NCI-H2081 treated with DMSO at 0.1 percent for 48 hours (cell line): ENCODE measurements around the gene FRMD5.

Source experiments
- DNase-seq: peaks from one replicate; lab custom pipeline; 2025; lab: John Stamatoyannopoulos, UW

FRMD5 gene

DNA sequence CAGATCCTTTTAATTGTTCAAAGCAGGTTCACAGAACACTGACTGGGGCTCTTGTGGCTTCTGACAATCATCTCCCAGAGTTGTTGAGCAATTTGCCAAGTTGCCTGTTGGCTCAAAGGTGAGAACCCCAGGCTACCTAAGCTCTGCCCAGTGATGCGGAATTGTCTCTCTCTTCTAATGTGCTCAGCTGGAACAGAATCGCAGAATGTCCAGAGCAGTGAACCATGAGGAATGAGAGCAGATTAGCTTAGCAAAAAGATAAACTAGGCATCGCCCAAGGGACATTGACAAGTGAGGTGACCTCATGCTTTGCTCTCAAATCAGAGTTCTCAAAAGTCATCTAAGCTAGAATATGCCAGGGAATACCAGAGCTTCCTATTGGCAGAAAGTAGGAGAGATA lies 220.2 kb downstream of the FRMD5 start:
- DNase-seq, result no peak

DNA sequence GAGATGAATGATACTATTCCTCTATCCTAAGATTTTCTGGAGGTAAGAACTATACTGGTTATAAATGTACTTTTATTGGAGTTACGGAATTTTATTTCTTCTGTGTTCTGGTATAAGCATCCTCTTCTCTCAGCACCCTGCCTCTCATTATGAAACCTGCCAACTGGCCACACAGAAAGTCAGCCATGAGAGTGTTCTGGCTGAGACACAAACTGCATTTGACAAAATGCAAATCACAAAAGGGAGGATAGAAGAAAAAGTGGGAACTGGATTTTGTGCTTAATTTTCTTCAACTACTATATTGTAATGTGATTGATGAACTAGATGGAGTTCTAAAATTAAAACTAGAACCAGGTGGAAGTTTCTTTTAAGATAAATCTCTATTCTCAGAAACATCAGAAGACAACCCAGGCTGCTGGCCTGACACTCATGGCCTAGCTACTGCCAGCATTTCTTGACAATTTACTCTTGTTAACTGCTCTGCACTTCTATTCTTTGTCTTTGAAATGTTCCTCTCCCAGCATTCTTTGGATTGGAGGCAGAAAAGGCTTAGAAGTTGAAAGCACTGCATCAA lies 225.2 kb downstream of the FRMD5 start:
- DNase-seq, result no peak

DNA sequence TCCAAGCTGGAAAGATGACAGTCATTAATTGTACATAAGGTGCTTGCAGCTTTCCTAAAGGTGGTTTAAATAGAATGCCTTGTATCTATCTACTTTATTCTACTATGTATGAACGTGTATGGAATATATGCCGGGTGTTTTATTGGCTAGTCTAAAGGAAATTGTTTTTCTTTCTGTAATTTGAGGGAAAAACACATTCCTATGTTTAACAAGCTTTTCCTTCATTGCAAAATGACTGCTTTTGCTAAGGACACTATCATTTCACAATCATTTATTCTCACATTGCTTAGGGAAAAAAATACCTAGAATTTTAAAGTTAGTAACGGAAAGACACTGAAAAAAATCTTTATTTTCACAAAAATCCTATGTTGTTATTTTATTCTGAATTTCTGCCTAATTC lies 226.5 kb downstream of the FRMD5 start:
- DNase-seq, result no peak

DNA sequence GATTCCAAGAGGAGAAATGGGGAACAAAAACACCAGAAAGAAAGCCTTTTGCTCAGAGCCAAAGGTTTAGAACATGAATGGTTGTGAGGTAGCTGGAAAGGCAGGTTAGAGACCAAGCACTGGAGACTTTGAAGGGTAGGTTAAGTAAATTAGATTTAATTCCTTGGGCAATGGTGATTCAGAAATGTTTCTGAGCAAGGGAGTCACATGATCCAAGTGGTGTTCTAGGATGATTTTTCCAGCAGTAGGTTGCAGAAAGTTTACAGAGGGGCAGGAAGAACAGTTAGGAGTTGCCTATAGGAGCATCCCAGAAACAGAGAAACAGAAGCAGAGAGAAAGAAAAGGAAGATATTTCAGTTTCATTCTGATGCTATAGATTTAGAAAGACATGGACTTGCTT lies 228.4 kb downstream of the FRMD5 start:
- DNase-seq, result no peak

DNA sequence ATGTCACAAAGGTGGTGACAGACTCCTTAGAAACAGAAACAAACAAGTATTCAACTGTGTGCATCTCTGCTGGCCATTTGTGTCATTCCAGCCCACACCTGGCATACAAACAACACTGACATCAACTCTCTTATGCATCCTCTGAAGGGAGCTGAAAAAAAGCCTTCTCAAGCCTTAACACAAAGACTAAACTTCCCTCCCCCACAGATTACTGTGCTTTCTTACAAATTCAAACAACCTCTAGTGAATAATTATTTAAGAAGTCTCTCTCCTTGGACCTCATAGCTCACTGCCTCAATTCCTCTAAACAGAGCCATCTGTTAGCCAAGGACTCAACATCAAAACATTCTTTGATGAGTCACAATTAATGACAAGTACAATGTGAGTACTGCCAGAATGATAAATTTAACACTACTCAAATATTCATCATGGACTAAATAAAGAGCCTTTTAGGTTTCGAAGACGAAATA lies 236.2 kb downstream of the FRMD5 start:
- no peak for DNase-seq

DNA sequence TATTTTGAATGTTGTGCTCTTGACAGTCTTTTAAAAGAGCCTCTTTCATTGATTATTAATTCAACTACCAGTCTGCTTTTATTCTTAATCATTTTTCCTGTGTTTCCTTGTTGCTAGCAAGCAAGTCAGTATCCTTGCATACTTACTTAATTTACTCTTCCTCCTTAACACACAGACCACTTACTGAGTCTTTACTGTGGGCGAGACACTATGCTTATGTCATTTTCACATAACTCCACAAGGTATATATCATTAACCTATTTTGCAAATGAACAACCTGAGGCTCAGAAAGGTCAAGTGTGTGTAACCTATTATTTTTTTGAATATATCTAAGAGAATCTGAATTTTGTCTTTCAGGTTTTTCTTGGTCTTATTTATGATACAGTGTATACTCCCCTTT lies 237.3 kb downstream of the FRMD5 start:
- DNase-seq, result no peak

DNA sequence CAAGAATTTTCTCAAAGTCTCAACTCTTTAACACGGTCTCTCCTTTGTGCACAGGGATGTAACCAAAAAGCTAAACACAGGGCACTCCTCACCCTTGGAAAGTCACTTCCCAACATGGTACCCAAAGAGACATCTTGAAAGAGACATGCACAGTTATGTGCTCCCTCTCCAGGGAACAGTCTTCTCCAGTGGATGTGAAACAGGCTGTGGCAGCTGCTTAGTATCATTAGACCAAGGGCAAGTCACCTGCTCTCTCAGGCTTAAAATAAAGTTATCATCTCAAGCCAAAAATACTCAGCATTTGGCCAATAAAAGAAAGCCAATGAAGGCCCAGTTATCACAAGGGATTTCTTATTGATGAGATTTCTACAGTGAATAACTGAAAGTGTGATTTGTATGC lies 239.9 kb downstream of the FRMD5 start:
- DNase-seq, result no peak

DNA sequence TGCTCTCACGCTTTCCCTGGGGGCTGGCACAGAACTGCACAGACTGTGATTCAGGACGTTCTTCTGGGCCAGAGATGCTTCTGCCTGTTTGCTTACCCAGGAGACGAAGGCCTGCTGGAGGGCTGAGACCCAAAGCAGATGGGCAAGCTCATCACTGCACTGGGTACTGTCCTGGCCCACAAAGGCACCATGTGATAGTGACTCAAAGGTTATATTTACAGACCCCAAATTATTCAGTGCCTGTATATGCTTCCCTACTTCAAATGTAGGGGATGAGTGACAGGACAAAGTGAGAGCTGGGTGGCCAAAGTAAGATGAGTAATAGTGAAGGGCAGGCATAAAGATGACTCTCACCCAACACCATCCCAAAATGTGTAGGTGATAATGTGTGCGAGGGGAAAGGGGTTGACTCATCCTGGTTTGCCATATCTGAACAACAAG lies 240.9 kb downstream of the FRMD5 start:
- no peak for DNase-seq

DNA sequence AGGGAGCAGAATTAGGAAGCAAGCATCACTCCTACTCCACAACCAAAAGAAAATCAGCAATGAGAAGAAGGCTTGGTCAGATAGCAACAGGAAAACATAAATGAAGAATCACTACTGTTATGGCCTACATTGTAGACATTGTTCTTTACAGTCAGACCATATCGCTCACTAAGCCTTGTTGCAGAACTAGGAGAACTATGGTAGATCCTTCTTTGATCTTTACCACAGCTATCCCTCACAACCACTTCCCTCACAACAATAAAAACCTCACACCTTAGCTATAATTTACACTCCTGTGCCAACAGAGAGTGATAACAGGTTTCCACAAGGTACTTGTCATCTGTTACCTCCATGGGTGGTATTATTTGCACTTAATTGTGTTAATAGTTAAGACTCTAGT lies 241.7 kb downstream of the FRMD5 start:
- no peak for DNase-seq

DNA sequence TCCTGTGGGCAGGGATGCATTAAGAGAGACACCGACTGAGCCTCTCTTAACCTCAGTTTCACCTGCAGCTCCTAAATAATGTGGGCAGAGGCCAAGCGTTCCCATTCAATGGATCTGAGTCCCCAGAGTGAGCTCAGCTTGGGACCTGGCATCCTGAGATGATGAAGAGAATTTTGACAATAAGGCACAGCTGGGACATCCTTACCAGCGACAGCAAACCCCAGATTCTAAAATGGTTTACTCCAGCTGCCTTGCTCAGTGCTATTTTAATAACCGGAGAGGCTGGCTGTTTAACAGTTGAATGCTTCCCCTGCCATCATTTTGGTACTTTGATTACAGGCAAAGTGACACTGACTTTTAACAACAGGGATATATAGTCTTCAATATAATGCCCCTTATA lies 244.5 kb downstream of the FRMD5 start:
- no peak for DNase-seq

DNA sequence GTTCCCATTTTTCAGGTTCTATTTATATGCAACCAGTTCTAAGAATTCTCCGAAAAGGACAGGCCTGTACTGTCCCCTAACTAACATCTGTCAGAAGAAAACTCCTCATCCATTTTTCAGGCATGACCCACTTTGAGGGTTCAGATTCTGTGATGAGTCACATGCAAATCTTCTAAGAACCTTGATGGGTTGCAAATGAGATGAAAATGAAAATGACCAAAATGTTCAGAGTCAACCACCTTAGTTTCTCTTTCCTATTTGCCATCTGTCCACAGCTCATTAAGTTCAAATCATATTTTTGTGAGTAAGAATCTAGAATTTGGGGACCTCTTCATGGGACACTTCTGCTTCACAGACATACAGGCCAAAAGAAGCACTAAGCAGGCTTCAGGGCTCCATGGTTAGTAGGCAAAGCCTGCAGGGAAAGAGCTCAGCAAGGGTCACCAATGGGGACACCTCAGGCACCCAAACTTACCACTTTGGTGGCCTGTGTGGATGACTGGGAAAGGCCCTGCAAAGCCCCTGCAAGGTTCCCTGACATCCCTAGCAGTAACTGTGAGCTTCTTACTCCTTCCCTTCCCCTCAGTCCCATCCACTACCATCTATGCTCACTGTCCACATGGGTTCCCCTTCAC lies 246.3 kb downstream of the FRMD5 start:
- DNase-seq, result no peak

DNA sequence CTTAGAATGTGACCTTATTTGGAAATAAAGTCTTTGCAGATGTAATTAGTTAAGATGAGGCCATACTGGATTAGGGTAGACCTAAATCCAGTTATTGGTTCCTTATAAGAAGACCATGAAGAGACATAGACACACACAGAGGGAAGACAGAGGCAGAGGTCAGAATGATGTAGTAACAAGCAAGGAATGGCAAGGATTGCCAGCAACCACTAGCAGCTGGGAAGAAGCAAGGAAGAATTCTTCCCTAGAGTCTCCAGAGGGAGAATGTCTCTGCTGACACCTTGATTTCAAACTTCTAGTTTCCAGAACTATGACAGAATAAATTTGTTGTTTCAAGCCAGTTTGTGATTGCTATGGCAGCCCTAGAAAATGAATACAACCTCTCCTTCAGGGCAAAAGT lies 251.6 kb downstream of the FRMD5 start:
- no peak for DNase-seq

DNA sequence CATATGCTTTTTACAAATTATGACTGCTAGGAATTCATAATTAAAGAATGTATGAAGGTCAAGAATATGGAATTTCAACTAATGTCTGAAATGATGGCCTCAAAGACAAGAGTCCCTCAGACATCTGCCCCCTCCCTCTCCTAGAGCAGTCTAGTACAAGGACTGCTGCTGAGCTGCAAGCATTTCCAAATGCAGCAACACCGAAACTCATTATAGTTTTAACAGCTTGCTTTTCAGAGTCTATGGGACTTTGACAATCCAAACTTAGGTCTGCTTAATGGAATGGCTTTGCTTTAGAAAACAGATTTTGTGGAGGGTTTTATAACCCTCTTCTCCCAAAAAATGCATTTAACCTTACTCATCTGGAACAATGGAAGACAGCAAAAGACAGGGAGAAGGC lies 252.9 kb downstream of the FRMD5 start:
- DNase-seq, result no peak

DNA sequence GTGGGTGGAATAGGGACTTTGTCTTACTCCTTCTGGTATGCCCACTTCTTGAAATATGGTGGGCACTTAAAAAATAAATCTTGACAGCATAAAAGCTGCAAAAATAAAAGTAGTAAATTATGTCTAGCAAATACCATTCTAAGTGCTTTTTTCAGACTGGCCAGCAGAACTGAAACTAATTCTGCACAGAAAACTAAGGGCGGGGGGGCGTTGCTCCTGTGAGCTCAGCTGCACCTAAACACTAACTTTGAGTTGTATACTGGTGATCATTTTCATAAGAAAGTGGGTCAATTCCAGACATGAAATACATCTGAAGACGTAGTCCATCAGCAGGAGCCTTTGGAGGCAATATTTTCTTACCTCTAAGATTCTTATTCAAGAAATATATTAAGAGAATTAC lies 253.5 kb downstream of the FRMD5 start:
- DNase-seq, result no peak

DNA sequence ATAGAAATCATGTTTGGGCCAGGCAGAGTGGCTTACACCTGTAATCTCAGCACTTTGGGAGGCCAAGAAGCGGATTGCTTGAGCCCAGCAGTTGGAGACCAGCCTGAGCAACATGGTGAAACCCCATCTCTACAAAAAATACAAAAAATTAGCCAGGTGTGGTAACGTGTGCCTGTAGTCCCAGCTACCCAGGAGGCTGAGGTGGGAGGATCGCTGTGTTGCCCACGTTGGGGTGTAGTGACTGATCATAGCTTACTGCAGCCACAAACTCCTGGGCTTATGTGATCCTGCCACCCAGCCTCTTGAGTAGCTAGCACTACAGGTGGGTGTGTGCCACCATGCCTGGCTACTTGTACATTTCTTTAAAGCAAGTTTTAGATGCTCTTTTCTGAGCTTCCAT lies 254.0 kb downstream of the FRMD5 start:
- DNase-seq, result no peak

DNA sequence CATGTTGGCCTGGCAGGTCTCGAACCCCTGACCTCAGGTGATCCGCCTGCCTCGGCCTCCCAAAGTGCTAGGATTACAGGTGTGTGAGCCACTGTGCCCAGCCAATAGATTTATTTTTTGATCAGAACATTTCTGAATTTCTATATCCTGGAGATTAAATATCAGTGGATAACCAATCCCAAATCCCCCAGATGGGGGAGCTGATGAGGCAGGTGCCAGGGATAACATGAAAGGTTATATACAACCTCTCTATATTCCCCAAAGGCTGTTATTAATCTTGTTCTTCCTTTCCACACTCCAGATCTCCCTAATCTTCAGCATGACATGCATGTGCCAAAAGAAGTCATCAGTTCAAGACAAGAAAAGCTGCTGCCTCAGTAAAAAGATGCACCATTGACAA lies 256.0 kb downstream of the FRMD5 start:
- DNase-seq, result no peak

DNA sequence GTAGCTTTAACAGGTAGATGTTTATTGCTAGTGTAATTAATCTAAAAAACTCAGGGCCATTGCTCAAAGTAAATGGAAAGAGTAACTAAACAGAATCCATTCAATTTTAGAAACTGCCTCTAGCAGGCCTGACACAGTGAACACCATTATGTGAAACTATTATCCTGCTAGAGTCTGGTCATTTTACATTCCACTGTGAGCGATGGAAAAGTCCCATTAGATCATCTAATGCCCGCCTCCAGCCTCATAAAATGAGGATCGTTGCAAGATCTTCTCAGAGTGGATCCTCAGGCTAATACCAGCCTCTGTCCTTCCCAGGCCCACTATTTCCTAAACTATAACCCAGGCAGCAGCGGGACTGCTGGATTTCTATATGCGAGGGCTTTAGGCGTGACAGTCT lies 260.6 kb downstream of the FRMD5 start:
- DNase-seq, result no peak

DNA sequence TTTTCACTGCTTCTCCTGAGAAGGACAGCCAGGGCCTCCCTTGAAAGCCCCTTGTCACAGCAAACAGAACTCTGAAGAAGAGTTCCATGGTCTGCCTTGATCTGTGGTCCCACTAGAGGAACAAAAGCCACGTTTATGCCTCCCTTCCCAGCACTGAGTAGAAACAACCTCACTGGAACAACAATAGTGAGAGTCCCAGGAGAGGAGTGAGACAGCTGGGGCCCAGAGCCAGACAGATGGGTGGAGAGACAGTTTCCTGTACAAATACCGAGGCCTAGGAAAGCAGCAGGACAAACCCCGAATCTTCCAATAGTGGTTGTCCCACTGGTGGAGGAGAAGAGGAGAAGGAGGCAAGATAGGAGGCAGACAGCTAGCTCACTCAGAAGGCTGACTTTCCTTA lies 262.2 kb downstream of the FRMD5 start:
- DNase-seq, result no peak

DNA sequence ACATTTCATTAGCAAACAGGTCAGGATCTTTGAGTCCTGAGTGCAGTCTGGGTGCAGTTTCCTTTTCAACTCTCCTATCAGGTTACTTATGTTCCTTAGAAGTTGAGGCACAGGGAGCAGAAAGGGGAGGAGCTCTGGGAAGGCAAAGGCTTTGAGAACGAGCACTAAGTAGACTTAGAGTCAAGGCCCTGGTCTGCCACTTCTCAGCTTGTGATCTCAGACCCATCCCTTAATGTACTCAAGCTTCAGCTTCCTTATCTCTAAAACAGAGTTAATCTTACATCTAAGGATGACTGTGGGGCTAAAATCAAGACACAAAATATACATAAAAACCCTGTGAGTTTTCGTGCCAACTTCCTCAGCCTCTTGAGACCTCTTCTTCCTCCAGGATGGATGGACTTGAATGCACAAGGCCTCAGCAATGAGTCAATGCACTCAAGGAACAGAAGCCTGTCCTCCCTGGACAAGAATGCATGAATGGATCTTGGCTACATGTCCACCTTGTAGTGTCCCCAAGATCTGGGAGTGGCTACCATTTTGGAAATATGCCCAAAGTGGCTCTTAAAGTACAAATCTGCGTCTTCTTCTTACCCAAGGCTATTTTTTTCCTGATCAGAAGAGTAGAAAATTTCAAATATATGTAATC lies 263.2 kb downstream of the FRMD5 start:
- DNase-seq, result no peak

DNA sequence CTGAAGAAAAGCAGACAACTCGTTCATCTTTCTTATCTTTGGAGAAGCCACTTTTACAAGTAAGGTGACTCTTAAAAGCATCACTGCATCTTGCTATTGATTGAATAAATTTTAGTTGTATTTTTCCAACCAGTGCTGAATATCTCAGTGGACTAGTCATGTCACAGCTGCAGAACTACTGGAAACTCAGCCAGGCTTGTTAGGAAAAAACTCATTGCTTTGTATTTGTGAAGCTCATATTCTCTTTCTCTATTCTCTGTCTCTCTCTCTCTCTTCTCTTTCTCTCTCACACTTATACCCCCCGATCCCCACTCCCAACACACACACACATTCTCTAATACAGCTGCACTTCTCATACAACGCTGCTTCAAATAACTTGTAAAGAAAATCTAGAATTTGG lies 264.0 kb downstream of the FRMD5 start:
- DNase-seq, result no peak

DNA sequence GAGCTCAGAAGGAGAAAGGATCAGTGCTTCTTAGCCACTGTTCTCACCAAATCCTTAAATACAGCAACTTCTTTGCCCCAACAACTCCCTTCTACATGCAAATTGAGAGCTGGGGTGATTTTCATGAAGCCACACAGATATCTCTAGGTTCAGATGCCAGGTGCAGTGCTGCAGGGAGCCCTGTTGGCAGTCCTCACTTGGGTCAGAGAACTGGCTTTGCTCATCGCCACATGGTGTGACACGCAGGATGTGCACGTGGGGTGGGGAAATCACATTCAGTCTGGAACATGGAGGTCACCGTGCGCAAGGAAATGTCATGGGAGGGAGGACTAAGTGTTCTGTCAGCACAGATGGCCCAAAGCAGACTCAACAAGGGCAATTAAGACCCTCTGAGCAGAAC lies 264.5 kb downstream of the FRMD5 start:
- DNase-seq, result no peak

DNA sequence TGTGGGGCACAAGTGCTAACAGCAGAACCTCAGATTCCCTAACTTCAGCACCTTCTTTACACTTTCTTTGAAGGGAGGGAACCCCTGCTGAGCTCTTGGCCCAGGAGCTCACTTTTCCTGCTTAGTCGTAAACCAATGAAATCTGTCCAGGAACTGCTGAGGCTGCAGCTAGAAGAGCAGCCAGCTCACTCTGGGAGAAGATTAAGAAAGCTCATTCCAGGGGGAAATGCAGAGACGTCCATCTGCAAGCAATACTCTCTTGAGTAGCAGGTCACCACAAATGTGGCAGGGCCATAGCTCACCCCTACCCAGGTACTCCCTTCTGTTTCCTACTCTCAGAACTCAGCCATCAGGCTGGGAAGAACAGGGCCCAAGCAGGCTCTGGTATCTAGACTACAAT lies 265.0 kb downstream of the FRMD5 start:
- no peak for DNase-seq

DNA sequence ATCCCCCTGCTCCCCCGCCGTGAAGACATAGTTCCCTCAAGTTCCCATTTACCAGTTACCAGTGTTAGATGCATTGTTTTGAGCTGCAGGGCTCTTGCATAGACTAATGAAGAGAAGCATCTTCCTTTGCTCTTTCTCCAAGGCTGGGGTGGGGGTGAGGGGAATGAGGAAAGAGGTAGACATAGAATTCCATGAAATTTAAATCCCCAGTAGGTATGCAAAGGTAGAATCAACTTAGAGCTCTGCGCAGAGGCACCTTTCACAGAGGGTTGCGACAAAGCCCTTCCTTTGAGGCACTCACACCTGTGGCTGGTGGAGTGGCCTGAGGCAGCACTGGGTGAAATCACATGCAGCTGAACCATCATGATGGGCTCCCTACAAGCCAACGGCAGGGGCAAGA lies 266.9 kb downstream of the FRMD5 start:
- no peak for DNase-seq

DNA sequence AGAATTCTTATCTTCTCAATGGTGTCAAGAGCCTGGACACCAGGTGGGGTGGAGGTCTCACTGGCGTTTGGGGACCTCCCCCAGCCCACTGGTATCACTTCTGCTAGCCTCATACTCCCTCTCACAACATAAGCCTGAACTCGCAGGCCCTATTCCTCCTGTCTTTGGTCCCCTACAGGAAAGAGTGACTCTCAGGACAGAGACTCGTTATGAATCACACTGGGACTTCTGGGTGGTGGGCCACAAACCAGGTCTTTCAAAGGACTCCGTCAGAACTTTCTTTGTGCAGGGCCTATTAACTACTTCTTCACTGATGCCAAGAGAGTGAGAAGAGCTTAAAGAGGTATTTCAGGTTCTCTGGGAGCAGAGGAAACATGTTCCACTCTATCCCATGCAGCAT lies 267.9 kb downstream of the FRMD5 start:
- DNase-seq, result no peak
